ENCODE measurements around the gene HDGFL3. TPM values are rescaled to one million over a fixed set of nuclear protein-coding genes. Genes with fewer than 3 reads are reported as not detected.
"Not testable (repeated sequence)": the region's sequence is repeated elsewhere in the genome, so short reads cannot be mapped to it uniquely, and the experiment has no call there.

HDGFL3 gene
- total and polyA plus RNA-seq, 4 experiments from 2014 or later: 1.7 to 6.5 (median 3.3) TPM

DNA sequence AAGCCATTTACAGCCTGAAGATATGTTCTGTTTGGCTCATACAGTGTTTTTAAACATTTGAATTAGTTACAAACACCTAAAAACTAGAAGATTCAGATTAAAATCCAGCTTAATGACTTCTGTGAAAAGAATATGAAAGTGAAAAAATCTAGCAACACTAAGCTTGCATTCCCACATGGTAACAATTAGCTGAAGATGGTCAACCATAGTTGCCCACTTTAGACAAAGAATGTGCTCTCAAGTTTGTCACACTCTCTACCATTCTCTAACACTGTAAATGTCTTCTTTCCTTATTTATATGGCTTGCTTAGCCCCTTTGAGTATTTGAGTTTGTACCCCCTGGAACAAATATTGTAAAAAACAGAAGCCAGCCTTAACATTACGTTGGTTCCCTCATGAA is 32.7 kb downstream of the HDGFL3 start:
- POLR2A ChIA-PET (ENCODE audit: partially characterized antibody): no interaction called here
- intact Hi-C loops (cut with micrococcal nuclease): no loop called here
- CTCF ChIA-PET (ENCODE audit: partially characterized antibody): no interaction called here

GRCh38 chr15:83170474-83171165 is 37.0 kb downstream of the HDGFL3 start:
- Mint-ChIP-seq H3K27me3 (peaks cover 0 to 14% of the 10 kb centered on the region in 2 donors), H3K4me3 (no peak overlapping the region), H3K9me3 (peaks cover 4 to 16% (median 13%) of the 10 kb centered on the region in 8 donors), H3K27ac (no peak overlapping the region), H3K4me1 (no peaks in the 10 kb centered on the region), H3K36me3 (no peaks in the 10 kb centered on the region)
- CTCF ChIA-PET (ENCODE audit: partially characterized antibody): no interaction called here
- H3K36me3 ChIP-seq (ENCODE audit: insufficient read depth, low read length): no peaks in the 10 kb centered on the region
- H3K27me3 ChIP-seq (ENCODE audit: insufficient read depth, low read length): no peaks in the 10 kb centered on the region
- no peak overlapping the region for H3K27ac ChIP-seq (ENCODE audit: low read depth, low read length)
- intact Hi-C loops (cut with micrococcal nuclease): no loop called here
- no peak overlapping the region for H3K4me3 ChIP-seq (ENCODE audit: low read length in 2 of 2)
- no peaks in the 10 kb centered on the region for H3K4me1 ChIP-seq (ENCODE audit: insufficient read depth, low read length)
- no peak for DNase-seq
- POLR2A ChIA-PET (ENCODE audit: partially characterized antibody): no interaction called here
- H3K9me3 ChIP-seq (ENCODE audit: control insufficient read depth in 1 of 2, low read length in 2 of 2): peaks cover 0 to 3% of the 10 kb centered on the region in 2 donors

More for the DNA sequence above, 32.7 kb downstream of the HDGFL3 start:
- no peak overlapping the region for H3K27ac ChIP-seq (ENCODE audit: low read depth, low read length)
- no peak for DNase-seq
- no peaks in the 10 kb centered on the region for H3K36me3 ChIP-seq (ENCODE audit: insufficient read depth, low read length)
- no peaks in the 10 kb centered on the region for H3K27me3 ChIP-seq (ENCODE audit: insufficient read depth, low read length)
- Mint-ChIP-seq H3K9me3 (peaks cover 0 to 3% (median 0%) of the 10 kb centered on the region in 8 donors), H3K36me3 (no peaks in the 10 kb centered on the region), H3K27ac (no peak overlapping the region), H3K4me3 (no peak overlapping the region), H3K27me3 (peaks cover 8% of the 10 kb centered on the region in 2 donors), H3K4me1 (no peaks in the 10 kb centered on the region)
- no peaks in the 10 kb centered on the region for H3K4me1 ChIP-seq (ENCODE audit: insufficient read depth, low read length)
- no peak overlapping the region for H3K4me3 ChIP-seq (ENCODE audit: low read length in 2 of 2)
- no peaks in the 10 kb centered on the region for H3K9me3 ChIP-seq (ENCODE audit: control insufficient read depth in 1 of 2, low read length in 2 of 2)

GRCh38 chr15:83169576-83169975 is 38.0 kb downstream of the HDGFL3 start:
- H3K27me3 ChIP-seq (ENCODE audit: insufficient read depth, low read length); H3K4me3 ChIP-seq (ENCODE audit: low read length in 2 of 2); H3K9me3 ChIP-seq (ENCODE audit: control insufficient read depth in 1 of 2, low read length in 2 of 2); intact Hi-C loops (cut with micrococcal nuclease); H3K27ac ChIP-seq (ENCODE audit: low read depth, low read length); DNase-seq; H3K36me3 ChIP-seq (ENCODE audit: insufficient read depth, low read length); H3K4me1 Mint-ChIP-seq; POLR2A ChIA-PET (ENCODE audit: partially characterized antibody); CTCF ChIA-PET (ENCODE audit: partially characterized antibody); H3K27ac Mint-ChIP-seq; H3K4me1 ChIP-seq (ENCODE audit: insufficient read depth, low read length); H3K4me3 Mint-ChIP-seq; H3K36me3 Mint-ChIP-seq: not testable (repeated sequence)
- Mint-ChIP-seq H3K9me3 (peaks cover 7 to 21% (median 17%) of the 10 kb centered on the region in 8 donors), H3K27me3 (peaks cover 3 to 18% of the 10 kb centered on the region in 2 donors)

DNA sequence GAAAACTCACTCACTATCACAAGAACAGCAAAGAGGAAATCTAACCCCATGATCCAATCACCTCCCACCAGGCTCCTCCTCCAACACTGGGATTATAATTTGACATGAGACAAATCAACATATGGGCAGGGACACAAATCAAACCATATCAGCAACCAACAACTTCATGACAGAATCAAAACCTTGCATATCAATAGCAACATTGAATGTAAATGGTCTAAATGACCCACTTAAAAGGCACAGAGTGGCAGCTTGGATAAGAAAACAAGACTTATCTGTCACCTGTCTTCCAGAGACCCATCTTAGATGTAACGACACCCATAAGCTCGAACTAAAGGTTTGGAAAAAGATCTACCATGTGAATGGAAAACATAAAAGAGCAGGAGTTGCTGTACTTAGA is 40.8 kb downstream of the HDGFL3 start:
- ChIA-PET CTCF (ENCODE audit: partially characterized antibody) (no interaction called here), POLR2A (ENCODE audit: partially characterized antibody) (no interaction called here)
- H3K27me3 Mint-ChIP-seq: peaks cover 7 to 26% of the 10 kb centered on the region in 2 donors
- H3K27me3 ChIP-seq (ENCODE audit: insufficient read depth, low read length): no peaks in the 10 kb centered on the region
- no peaks in the 10 kb centered on the region for H3K4me1 ChIP-seq (ENCODE audit: insufficient read depth, low read length)
- peak overlapping the region in 1 of 7 donors; percentile 11 for H3K27ac Mint-ChIP-seq
- H3K9me3 ChIP-seq (ENCODE audit: control insufficient read depth in 1 of 2, low read length in 2 of 2): peaks cover 0 to 3% of the 10 kb centered on the region in 2 donors
- H3K4me3 Mint-ChIP-seq: peak overlapping the region in 1 of 8 donors; percentile 33
- no peak overlapping the region for H3K27ac ChIP-seq (ENCODE audit: low read depth, low read length)
- intact Hi-C loops (cut with micrococcal nuclease): no loop called here
- peaks cover 7 to 21% (median 17%) of the 10 kb centered on the region in 8 donors for H3K9me3 Mint-ChIP-seq
- no peaks in the 10 kb centered on the region for H3K36me3 ChIP-seq (ENCODE audit: insufficient read depth, low read length)
- DNase-seq: no peak
- H3K36me3 Mint-ChIP-seq: no peaks in the 10 kb centered on the region
- no peak overlapping the region for H3K4me3 ChIP-seq (ENCODE audit: low read length in 2 of 2)
- peaks cover 0 to 4% (median 2%) of the 10 kb centered on the region in 4 donors for H3K4me1 Mint-ChIP-seq

- intact Hi-C loops (cut with micrococcal nuclease): no loop called here
- no peak for DNase-seq
- peaks cover 0 to 3% of the 10 kb centered on the region in 2 donors for H3K9me3 ChIP-seq (ENCODE audit: control insufficient read depth in 1 of 2, low read length in 2 of 2)
- no peaks in the 10 kb centered on the region for H3K4me1 ChIP-seq (ENCODE audit: insufficient read depth, low read length)
- peaks cover 7 to 26% of the 10 kb centered on the region in 2 donors for H3K27me3 Mint-ChIP-seq
- peaks cover 7 to 21% (median 17%) of the 10 kb centered on the region in 8 donors for H3K9me3 Mint-ChIP-seq
- H3K36me3 ChIP-seq (ENCODE audit: insufficient read depth, low read length): no peaks in the 10 kb centered on the region
- H3K36me3 Mint-ChIP-seq: no peaks in the 10 kb centered on the region
- H3K4me1 Mint-ChIP-seq: peaks cover 0 to 4% (median 2%) of the 10 kb centered on the region in 4 donors
- ChIA-PET CTCF (ENCODE audit: partially characterized antibody) (no interaction called here), POLR2A (ENCODE audit: partially characterized antibody) (no interaction called here)
- no peak overlapping the region for H3K4me3 ChIP-seq (ENCODE audit: low read length in 2 of 2)
- H3K27me3 ChIP-seq (ENCODE audit: insufficient read depth, low read length): no peaks in the 10 kb centered on the region
- H3K27ac ChIP-seq (ENCODE audit: low read depth, low read length): no peak overlapping the region
- no peak overlapping the region for H3K4me3 Mint-ChIP-seq
- no peak overlapping the region for H3K27ac Mint-ChIP-seq
These were observed 41.4 kb downstream of the HDGFL3 start for GRCh38 chr15:83166218-83166617.

- no peaks in the 10 kb centered on the region for H3K27me3 ChIP-seq (ENCODE audit: insufficient read depth, low read length)
- peaks cover 8 to 25% of the 10 kb centered on the region in 2 donors for H3K27me3 Mint-ChIP-seq
- ChIA-PET CTCF (ENCODE audit: partially characterized antibody) (no interaction called here), POLR2A (ENCODE audit: partially characterized antibody) (no interaction called here)
- DNase-seq: peak in 3 of 5 donors; percentile 20 to 57 (median 22)
- H3K36me3 Mint-ChIP-seq: no peaks in the 10 kb centered on the region
- H3K4me3 ChIP-seq (ENCODE audit: low read length in 2 of 2): no peak overlapping the region
- peaks cover 7 to 21% (median 16%) of the 10 kb centered on the region in 8 donors for H3K9me3 Mint-ChIP-seq
- H3K36me3 ChIP-seq (ENCODE audit: insufficient read depth, low read length): no peaks in the 10 kb centered on the region
- H3K27ac Mint-ChIP-seq: peak overlapping the region in 2 of 7 donors; percentile 36 to 84
- H3K9me3 ChIP-seq (ENCODE audit: control insufficient read depth in 1 of 2, low read length in 2 of 2): peaks cover 0 to 3% of the 10 kb centered on the region in 2 donors
- H3K27ac ChIP-seq (ENCODE audit: low read depth, low read length): no peak overlapping the region
- intact Hi-C loops (cut with micrococcal nuclease): no loop called here
- no peaks in the 10 kb centered on the region for H3K4me1 ChIP-seq (ENCODE audit: insufficient read depth, low read length)
- peak overlapping the region in 3 of 8 donors; percentile 18 to 54 (median 26) for H3K4me3 Mint-ChIP-seq
- peaks cover 0 to 4% (median 2%) of the 10 kb centered on the region in 4 donors for H3K4me1 Mint-ChIP-seq
These were observed 42.7 kb downstream of the HDGFL3 start for GRCh38 chr15:83164771-83165404.

GRCh38 chr15:83164111-83164770 is 43.4 kb downstream of the HDGFL3 start:
- intact Hi-C loops (cut with micrococcal nuclease): no loop called here
- POLR2A ChIA-PET (ENCODE audit: partially characterized antibody): no interaction called here

More at GRCh38 chr15:83164111-83164770, 43.4 kb downstream of the HDGFL3 start:
- peaks cover 7 to 21% (median 16%) of the 10 kb centered on the region in 8 donors for H3K9me3 Mint-ChIP-seq
- H3K4me1 Mint-ChIP-seq: peaks cover 0 to 4% (median 2%) of the 10 kb centered on the region in 4 donors
- CTCF ChIA-PET (ENCODE audit: partially characterized antibody): no interaction called here
- peak overlapping the region in 1 of 7 donors; percentile 84 for H3K27ac Mint-ChIP-seq
- peaks cover 13 to 30% of the 10 kb centered on the region in 2 donors for H3K27me3 Mint-ChIP-seq
- H3K27me3 ChIP-seq (ENCODE audit: insufficient read depth, low read length): no peaks in the 10 kb centered on the region
- peak overlapping the region in 1 of 8 donors; percentile 59 for H3K4me3 Mint-ChIP-seq
- no peak overlapping the region for H3K27ac ChIP-seq (ENCODE audit: low read depth, low read length)
- no peak overlapping the region for H3K4me3 ChIP-seq (ENCODE audit: low read length in 2 of 2)
- peaks cover 0 to 3% of the 10 kb centered on the region in 2 donors for H3K9me3 ChIP-seq (ENCODE audit: control insufficient read depth in 1 of 2, low read length in 2 of 2)
- DNase-seq: no peak
- no peaks in the 10 kb centered on the region for H3K36me3 Mint-ChIP-seq
- H3K4me1 ChIP-seq (ENCODE audit: insufficient read depth, low read length): no peaks in the 10 kb centered on the region
- no peaks in the 10 kb centered on the region for H3K36me3 ChIP-seq (ENCODE audit: insufficient read depth, low read length)

Measured in CD4-positive, alpha-beta memory T cell (primary cell).